ENCODE data around the gene ZNF691.
"Not testable (repeated sequence)": the region's sequence is repeated elsewhere in the genome, so short reads cannot be mapped to it uniquely, and the experiment has no call there.

ZNF691 gene

DNA sequence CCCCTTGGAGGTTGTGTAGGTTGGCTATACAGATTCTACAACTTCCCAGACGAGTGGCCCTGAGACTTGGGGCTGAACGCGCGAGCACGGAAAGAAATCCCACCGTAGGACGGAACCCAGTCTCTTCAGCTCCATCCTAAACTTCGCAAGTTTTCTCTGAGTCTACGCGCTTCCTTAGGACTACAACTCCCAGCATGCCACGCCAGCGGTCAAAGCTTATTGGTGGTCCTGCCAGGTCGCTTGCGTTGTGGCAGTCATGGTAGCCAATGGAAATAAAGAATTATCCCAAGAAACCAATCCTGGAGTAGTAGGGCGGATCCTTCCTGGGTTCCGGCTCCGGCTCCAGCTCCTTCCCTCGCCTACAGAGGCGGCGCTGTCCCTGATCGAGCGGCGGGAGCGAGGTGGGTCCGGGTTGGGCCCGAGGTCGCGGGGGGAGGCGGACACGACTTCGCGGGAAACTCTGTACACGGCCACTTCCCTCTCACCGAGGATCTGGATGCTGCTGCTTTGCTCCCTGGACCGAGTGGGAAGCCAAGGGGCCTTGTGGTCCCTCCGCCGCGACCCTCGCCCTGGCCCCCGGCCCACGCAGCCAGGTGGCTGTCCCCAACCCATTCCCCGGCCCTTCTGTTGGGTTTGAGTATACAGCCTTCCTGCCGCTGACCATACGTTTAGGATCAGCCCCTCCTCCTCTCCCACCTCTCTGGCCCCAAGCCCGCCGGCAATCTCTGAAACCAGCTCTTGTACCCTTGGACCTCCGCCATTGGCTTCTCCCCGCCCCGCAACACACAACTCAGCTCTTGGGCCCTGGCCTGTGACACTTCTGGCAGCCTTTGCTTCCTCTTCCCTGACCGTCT lies at the start of gene ZNF691:
Gene ZNF691, plus strand, starts transcription at position 357 of the 854 bp plus-strand sequence. CDS start 3,046 bp downstream, outside the sequence.
- Histone ChIP-seq H3K9me3 (no peaks in the 10 kb centered on the region), H3K36me3 (replicated peaks) (peaks cover 27% of the 10 kb centered on the region), H3K4me1 (peaks cover 21% of the 10 kb centered on the region), H3K27me3 (ENCODE audit: low read depth) (no peaks in the 10 kb centered on the region), H3K4me3 (peak within 1 kb of the TSS; percentile 79)
- DNase-seq (ENCODE audit: low spot score in 2 of 2): peak; percentile 94 to 96
- in situ Hi-C loops (cut with MboI; ENCODE audit: low sequenced_read_pairs): no loop called here

DNA sequence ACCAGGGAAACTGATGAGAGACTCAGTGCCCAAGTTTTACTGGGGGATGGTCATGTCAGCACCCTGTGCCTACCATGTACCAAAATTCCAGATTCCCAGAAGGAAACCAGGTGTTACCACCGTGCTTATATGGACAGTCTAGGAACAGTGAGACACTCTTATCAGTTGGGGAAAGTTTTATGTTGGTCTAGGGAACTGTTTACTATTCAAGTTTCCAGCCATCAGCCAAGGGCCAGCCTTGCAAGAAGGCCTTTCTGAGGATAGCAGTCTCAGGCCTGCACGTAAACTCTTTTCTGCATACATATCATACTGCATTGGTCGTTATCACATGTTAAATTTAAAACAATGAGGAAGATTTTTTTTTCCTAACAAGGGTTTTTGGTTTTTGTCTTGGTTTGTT lies 49.0 kb upstream of the ZNF691 start:
- Histone ChIP-seq H3K36me3 (replicated peaks) (no peaks in the 10 kb centered on the region), H3K4me3 (no peak overlapping the region), H3K27me3 (ENCODE audit: low read depth) (no peaks in the 10 kb centered on the region), H3K4me1 (no peaks in the 10 kb centered on the region), H3K9me3 (no peaks in the 10 kb centered on the region)
- in situ Hi-C loops (cut with MboI; ENCODE audit: low sequenced_read_pairs): no loop called here
- no peak for DNase-seq (ENCODE audit: low spot score in 2 of 2)

DNA sequence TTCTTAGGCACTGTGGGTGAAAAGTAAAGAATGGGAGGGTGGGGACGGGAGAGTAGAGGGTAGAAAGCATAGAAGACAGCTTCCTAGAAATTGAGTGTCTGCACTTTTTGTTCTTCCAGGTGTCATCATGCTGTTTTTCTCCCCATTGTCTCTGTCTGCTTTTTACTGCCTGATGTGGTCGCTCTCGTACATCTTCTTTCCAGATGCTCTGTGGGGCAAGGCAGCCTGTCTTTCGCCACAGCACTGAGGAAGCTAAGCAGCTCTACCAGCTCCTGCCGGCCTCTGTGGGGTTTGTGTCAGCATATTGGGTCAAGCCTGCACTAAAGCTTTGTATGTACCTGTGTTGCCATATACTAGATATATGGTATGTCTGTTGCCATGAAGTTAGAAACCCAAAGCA lies 48.4 kb upstream of the ZNF691 start:
- Histone ChIP-seq H3K4me1 (no peaks in the 10 kb centered on the region), H3K36me3 (replicated peaks) (no peaks in the 10 kb centered on the region), H3K27me3 (ENCODE audit: low read depth) (no peaks in the 10 kb centered on the region), H3K9me3 (no peaks in the 10 kb centered on the region), H3K4me3 (no peak overlapping the region)
- in situ Hi-C loops (cut with MboI; ENCODE audit: low sequenced_read_pairs): no loop called here
- DNase-seq (ENCODE audit: low spot score in 2 of 2): no peak

DNA sequence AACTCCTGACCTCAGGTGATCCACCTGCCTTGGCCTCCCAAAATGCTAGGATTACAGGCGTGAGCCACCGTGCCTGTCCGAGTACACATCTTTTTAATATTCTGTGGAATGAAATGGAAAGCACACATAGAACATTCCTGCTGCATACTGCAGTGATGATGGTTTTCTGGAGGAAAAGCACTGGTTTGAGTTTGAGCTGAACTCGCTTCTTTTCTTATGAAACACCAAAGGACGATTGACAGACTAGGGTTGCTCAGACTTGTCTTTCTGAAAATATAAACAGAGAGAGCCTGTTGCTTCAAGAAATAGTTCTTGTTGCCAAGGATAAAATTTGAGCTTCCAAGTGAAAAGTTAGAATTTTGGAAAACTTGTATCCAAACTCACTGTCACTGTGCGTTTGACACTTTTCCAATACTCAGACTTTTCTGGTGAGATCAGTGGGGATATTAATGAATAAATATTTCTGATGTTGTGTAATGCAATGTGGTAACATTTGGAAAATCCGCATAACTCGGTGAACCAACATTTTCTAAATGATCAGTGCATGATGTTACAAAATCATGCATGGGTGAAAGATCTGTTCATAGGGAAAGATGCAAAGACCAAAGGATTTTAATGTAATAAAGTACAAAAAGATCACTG lies 44.5 kb upstream of the ZNF691 start:
- no peak overlapping the region for H3K4me3 ChIP-seq
- in situ Hi-C loops (cut with MboI; ENCODE audit: low sequenced_read_pairs): no loop called here
- no peak for DNase-seq (ENCODE audit: low spot score in 2 of 2)

GRCh38 chr1:42806171-42806570 lies 40.2 kb upstream of the ZNF691 start:
- Histone ChIP-seq H3K36me3 (replicated peaks) (no peaks in the 10 kb centered on the region), H3K9me3 (0 out of 2 replicates have a peak, but pooled peaks cover 2% of the 10 kb centered on the region), H3K4me1 (no peaks in the 10 kb centered on the region), H3K27me3 (ENCODE audit: low read depth) (no peaks in the 10 kb centered on the region), H3K4me3 (no peak overlapping the region)
- DNase-seq (ENCODE audit: low spot score in 2 of 2): no peak
- in situ Hi-C loops (cut with MboI; ENCODE audit: low sequenced_read_pairs): no loop called here

More for the DNA sequence above, 44.5 kb upstream of the ZNF691 start:
- no peaks in the 10 kb centered on the region for H3K27me3 ChIP-seq (ENCODE audit: low read depth)
- no peaks in the 10 kb centered on the region for H3K36me3 ChIP-seq (replicated peaks)
- H3K4me1 ChIP-seq: no peaks in the 10 kb centered on the region
- 0 out of 2 replicates have a peak, but pooled peaks cover 2% of the 10 kb centered on the region for H3K9me3 ChIP-seq

DNA sequence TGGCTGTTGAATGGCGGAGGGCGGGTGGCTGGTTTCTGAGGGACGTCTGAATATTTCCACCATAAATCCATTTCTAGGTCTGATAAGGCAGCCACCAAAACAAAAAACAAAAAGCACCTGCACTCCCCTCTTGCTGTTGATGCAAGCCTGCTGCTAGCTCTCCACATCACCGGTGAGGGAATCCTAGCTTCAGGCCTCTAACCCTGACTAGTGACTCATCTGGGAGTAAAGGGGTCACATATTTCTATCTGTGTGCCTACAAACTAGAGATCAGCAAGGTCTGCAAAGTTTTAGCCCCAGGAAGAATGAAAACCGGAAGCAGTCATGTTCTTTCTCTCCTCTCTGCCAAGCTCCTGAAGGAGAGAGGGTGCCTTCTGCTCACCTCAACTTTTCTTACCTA lies 39.8 kb upstream of the ZNF691 start:
- no peak overlapping the region for H3K4me3 ChIP-seq
- no peak for DNase-seq (ENCODE audit: low spot score in 2 of 2)
- H3K4me1 ChIP-seq: no peaks in the 10 kb centered on the region
- no peaks in the 10 kb centered on the region for H3K27me3 ChIP-seq (ENCODE audit: low read depth)
- H3K36me3 ChIP-seq (replicated peaks): no peaks in the 10 kb centered on the region
- in situ Hi-C loops (cut with MboI; ENCODE audit: low sequenced_read_pairs): no loop called here
- H3K9me3 ChIP-seq: 0 out of 2 replicates have a peak, but pooled peaks cover 2% of the 10 kb centered on the region

DNA sequence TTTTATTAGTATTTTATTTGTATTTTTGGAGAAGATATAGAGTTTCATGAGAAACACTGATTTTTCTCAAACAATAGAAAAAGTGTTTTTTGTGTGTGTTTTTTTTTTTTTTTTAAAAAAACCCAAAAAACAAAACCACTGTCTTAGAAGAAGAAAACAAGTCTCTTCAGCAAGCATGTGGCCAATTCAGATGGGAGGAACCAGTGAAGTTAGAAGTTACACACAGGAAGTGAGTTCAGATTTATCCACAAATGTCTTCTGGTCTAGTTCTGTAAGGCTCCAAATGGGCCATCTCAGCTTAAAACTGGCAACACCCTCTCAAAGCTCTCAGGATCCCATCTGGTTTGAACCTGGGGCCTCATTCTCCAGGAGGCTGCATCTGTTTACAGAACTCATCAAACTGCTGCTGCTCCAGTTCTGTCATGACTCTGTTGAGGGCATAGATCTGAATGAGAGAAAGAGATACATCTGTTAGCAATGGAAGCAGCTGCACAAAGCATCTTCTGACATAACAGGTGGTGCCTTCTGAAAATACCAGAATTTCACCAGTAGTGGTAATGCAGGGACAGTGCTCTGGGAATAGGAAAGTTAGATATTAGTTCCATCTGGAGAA lies 39.3 kb upstream of the ZNF691 start:
- H3K9me3 ChIP-seq: 0 out of 2 replicates have a peak, but pooled peaks cover 2% of the 10 kb centered on the region
- DNase-seq (ENCODE audit: low spot score in 2 of 2): no peak
- no peaks in the 10 kb centered on the region for H3K27me3 ChIP-seq (ENCODE audit: low read depth)
- no peak overlapping the region for H3K4me3 ChIP-seq
- H3K36me3 ChIP-seq (replicated peaks): no peaks in the 10 kb centered on the region
- in situ Hi-C loops (cut with MboI; ENCODE audit: low sequenced_read_pairs): no loop called here
- H3K4me1 ChIP-seq: no peaks in the 10 kb centered on the region

DNA sequence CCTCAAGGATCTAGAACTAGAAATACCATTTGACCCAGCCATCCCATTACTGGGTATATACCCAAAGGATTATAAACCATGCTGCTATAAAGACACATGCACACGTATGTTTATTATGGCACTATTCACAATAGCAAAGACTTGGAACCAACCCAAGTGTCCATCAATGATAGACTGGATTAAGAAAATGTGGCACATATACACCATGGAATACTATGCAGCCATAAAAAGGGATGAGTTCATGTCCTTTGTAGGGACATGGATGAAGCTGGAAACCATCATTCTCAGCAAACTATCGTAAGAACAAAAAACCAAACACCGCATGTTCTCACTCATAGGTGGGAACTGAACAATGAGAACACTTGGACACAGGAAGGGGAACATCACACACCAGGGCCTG lies 31.6 kb upstream of the ZNF691 start:
- DNase-seq (ENCODE audit: low spot score in 2 of 2); H3K9me3 ChIP-seq; H3K4me3 ChIP-seq; H3K27me3 ChIP-seq (ENCODE audit: low read depth); in situ Hi-C loops (cut with MboI; ENCODE audit: low sequenced_read_pairs); H3K4me1 ChIP-seq; H3K36me3 ChIP-seq (replicated peaks): not testable (repeated sequence)

DNA sequence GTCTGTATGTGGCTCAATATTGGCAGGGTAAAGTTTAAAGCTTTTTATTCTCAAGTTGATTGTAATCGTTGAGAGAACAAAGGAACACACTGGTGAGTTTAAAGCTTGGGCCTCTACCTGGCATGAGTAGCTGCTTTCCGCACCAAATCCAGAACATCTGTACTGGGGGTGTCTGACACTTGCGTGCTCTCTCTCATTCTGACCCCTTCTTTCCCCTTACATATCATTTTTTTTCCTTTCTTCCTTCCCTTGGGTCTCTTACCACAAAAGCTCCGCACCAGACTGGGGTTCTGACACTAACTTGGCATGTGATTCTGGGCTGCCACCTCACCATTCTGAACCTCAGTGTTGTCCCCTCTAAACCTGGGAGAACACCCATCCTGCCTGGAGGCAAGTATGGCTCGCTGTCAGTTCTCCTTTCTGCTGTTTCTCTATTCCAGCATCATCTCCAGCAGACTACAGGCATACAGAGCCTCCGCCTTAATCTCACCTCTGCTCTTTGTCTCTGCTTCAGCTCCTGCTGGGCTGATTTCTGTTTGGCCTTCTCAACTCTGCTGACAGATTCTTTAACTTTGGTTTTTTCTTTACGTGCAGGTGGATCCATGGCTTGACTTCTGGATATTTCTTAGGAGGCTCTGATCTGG lies 30.4 kb upstream of the ZNF691 start:
- DNase-seq (ENCODE audit: low spot score in 2 of 2): peak in 1 of 2 experiments; percentile 10
- Histone ChIP-seq H3K36me3 (replicated peaks) (no peaks in the 10 kb centered on the region), H3K27me3 (ENCODE audit: low read depth) (no peaks in the 10 kb centered on the region), H3K4me3 (peak overlapping the region; percentile 65), H3K9me3 (no peaks in the 10 kb centered on the region), H3K4me1 (peaks cover 9% of the 10 kb centered on the region)
- in situ Hi-C loops (cut with MboI; ENCODE audit: low sequenced_read_pairs): no loop called here

GRCh38 chr1:42816585-42817439 lies 29.6 kb upstream of the ZNF691 start, which contains the start of the genes ERMAP and SVBP:
Gene ERMAP (plus strand): TSS chr1:42817122. CDS start chr1:42830449, 13,327 bp downstream.
Gene SVBP (minus strand): TSS chr1:42817397. CDS start chr1:42816544, 853 bp downstream.
- Histone ChIP-seq H3K9me3 (no peaks in the 10 kb centered on the region), H3K27me3 (ENCODE audit: low read depth) (no peaks in the 10 kb centered on the region), H3K36me3 (replicated peaks) (no peaks in the 10 kb centered on the region), H3K4me1 (peaks cover 9% of the 10 kb centered on the region), H3K4me3 (peak within 1 kb of the TSS; percentile 65)
- in situ Hi-C loops (cut with MboI; ENCODE audit: low sequenced_read_pairs): no loop called here
- DNase-seq (ENCODE audit: low spot score in 2 of 2): peak; percentile 78 to 94

- in situ Hi-C loops (cut with MboI; ENCODE audit: low sequenced_read_pairs): no loop called here
- H3K4me1 ChIP-seq: peaks cover 9% of the 10 kb centered on the region
- H3K4me3 ChIP-seq: peak overlapping the region; percentile 65
- H3K36me3 ChIP-seq (replicated peaks): no peaks in the 10 kb centered on the region
- no peak for DNase-seq (ENCODE audit: low spot score in 2 of 2)
- no peaks in the 10 kb centered on the region for H3K9me3 ChIP-seq
- no peaks in the 10 kb centered on the region for H3K27me3 ChIP-seq (ENCODE audit: low read depth)
These were observed 29.0 kb upstream of the ZNF691 start for GRCh38 chr1:42817440-42817767.

GRCh38 chr1:42817976-42818375 lies 28.4 kb upstream of the ZNF691 start:
- H3K4me3 ChIP-seq: no peak overlapping the region

GRCh38 chr1:42820813-42821212 lies 25.6 kb upstream of the ZNF691 start:
- H3K27me3 ChIP-seq (ENCODE audit: low read depth): no peaks in the 10 kb centered on the region
- no peak for DNase-seq (ENCODE audit: low spot score in 2 of 2)
- H3K36me3 ChIP-seq (replicated peaks): no peaks in the 10 kb centered on the region
- in situ Hi-C loops (cut with MboI; ENCODE audit: low sequenced_read_pairs): no loop called here
- peaks cover 22% of the 10 kb centered on the region for H3K4me1 ChIP-seq
- no peak overlapping the region for H3K4me3 ChIP-seq
- H3K9me3 ChIP-seq: no peaks in the 10 kb centered on the region

More at GRCh38 chr1:42817976-42818375, 28.4 kb upstream of the ZNF691 start:
- no peaks in the 10 kb centered on the region for H3K27me3 ChIP-seq (ENCODE audit: low read depth)
- no peaks in the 10 kb centered on the region for H3K36me3 ChIP-seq (replicated peaks)
- no peak for DNase-seq (ENCODE audit: low spot score in 2 of 2)
- H3K9me3 ChIP-seq: no peaks in the 10 kb centered on the region
- H3K4me1 ChIP-seq: peaks cover 15% of the 10 kb centered on the region
- in situ Hi-C loops (cut with MboI; ENCODE audit: low sequenced_read_pairs): no loop called here
